Mesenchymal stem cell (in vitro differentiated cells and primary cell): ENCODE data around the gene CHN2.
"Not testable (repeated sequence)": the region's sequence is repeated elsewhere in the genome, so short reads cannot be mapped to it uniquely, and the experiment has no call there.

ENCODE experiments used
- DNase-seq: peaks from one replicate; pipeline ENCODE4 v3.0.0-alpha.2; 2013
- H2AFZ ChIP-seq: one replicate; pipeline ENCODE4 v1.6.1; 2013; ENCODE audit warnings: low read depth, mild to moderate bottlenecking, control low read depth, inconsistent platforms, low read length, moderate library complexity
- H2AK5ac ChIP-seq: 2 replicates; pipeline ENCODE4 v1.6.1; 2013; ENCODE audit warnings: low read length, moderate library complexity, mild to moderate bottlenecking, inconsistent platforms; ENCODE audit not compliant: severe bottlenecking
- H2BK120ac ChIP-seq: one replicate; pipeline ENCODE4 v1.6.1; 2013; ENCODE audit warnings: low read depth, mild to moderate bottlenecking, inconsistent platforms, low read length, moderate library complexity
- H2BK12ac ChIP-seq, 2 experiments: one replicate each; pipeline ENCODE4 v1.6.1; 2013; ENCODE audit warnings: inconsistent platforms in 2 of 2, low read length in 2 of 2, mild to moderate bottlenecking in 2 of 2, moderate library complexity in 2 of 2, control low read depth in 1 of 2
- H2BK15ac ChIP-seq: one replicate; pipeline ENCODE4 v1.6.1; 2013; ENCODE audit warnings: mild to moderate bottlenecking, low read depth, inconsistent platforms; ENCODE audit not compliant: poor library complexity, severe bottlenecking
- H2BK5ac ChIP-seq: 2 replicates; pipeline ENCODE4 v1.6.1; 2013; ENCODE audit warnings: low read depth, mild to moderate bottlenecking, low read length, control low read depth, inconsistent platforms; ENCODE audit not compliant: poor library complexity, severe bottlenecking
- H3K14ac ChIP-seq, 2 experiments: one replicate each; pipeline ENCODE4 v1.6.1; 2013; ENCODE audit warnings: inconsistent platforms in 2 of 2, low read length in 2 of 2, control low read depth in 1 of 2, mild to moderate bottlenecking in 1 of 2, moderate library complexity in 1 of 2
- H3K18ac ChIP-seq, 2 experiments: one replicate each; pipeline ENCODE4 v1.6.1; 2013; ENCODE audit warnings: inconsistent platforms in 2 of 2, low read length in 2 of 2, control low read depth in 1 of 2, low read depth in 1 of 2, mild to moderate bottlenecking in 1 of 2
- H3K23ac ChIP-seq, 2 experiments: one replicate each; pipeline ENCODE4 v1.6.1; 2013; ENCODE audit warnings: inconsistent platforms in 2 of 2, low read length in 2 of 2, mild to moderate bottlenecking in 2 of 2, moderate library complexity in 2 of 2, control low read depth in 1 of 2
- H3K27ac ChIP-seq: 2 replicates; pipeline ENCODE4 v1.5.1; 2013; ENCODE audit warnings: mild to moderate bottlenecking, moderate library complexity, low read length, control low read depth, inconsistent platforms; ENCODE audit not compliant: poor library complexity, severe bottlenecking
- H3K27me3 ChIP-seq, 2 experiments: 2 replicates each; pipeline versions ENCODE4 v1.6.1 to v1.7.0; 2013; ENCODE audit warnings: low read length in 2 of 2, mild to moderate bottlenecking in 2 of 2, moderate library complexity in 2 of 2, control low read depth in 1 of 2, inconsistent platforms in 1 of 2; ENCODE audit not compliant: control insufficient read depth in 1 of 2, insufficient read depth in 1 of 2
- H3K36me3 ChIP-seq, 2 experiments: 2 replicates each; pipeline versions ENCODE4 v1.6.1 to v1.7.0; 2013; ENCODE audit warnings: low read length in 2 of 2, control low read depth in 1 of 2, inconsistent platforms in 1 of 2, low read depth in 1 of 2, mild to moderate bottlenecking in 1 of 2; ENCODE audit not compliant: insufficient read depth in 2 of 2, control insufficient read depth in 1 of 2
- H3K4ac ChIP-seq, 2 experiments: one replicate each; pipeline ENCODE4 v1.6.1; 2013; ENCODE audit warnings: inconsistent platforms in 2 of 2, low read length in 2 of 2, mild to moderate bottlenecking in 2 of 2, moderate library complexity in 2 of 2, control low read depth in 1 of 2, low read depth in 1 of 2
- H3K4me1 ChIP-seq: 2 replicates; pipeline ENCODE4 v1.6.1; 2013; ENCODE audit warnings: low read depth, low read length, control low read depth; ENCODE audit not compliant: control insufficient read depth, insufficient read depth
- H3K4me2 ChIP-seq: 2 replicates; pipeline ENCODE4 v1.6.1; 2013; ENCODE audit warnings: low read length, mild to moderate bottlenecking, inconsistent platforms; ENCODE audit not compliant: poor library complexity, severe bottlenecking
- H3K4me3 ChIP-seq, 2 experiments: 2 replicates each; pipeline versions ENCODE4 v1.5.1 to v1.7.0; 2013; ENCODE audit warnings: low read length in 2 of 2, mild to moderate bottlenecking in 2 of 2, control low read depth in 1 of 2, low read depth in 1 of 2; ENCODE audit not compliant: insufficient read depth in 1 of 2
- H3K79me1 ChIP-seq: replicated peaks from 2 replicates; pipeline ENCODE4 v1.6.1; 2013; ENCODE audit warnings: mild to moderate bottlenecking, control low read depth, low read length, inconsistent platforms; ENCODE audit not compliant: poor library complexity, severe bottlenecking
- H3K9ac ChIP-seq: 2 replicates; pipeline ENCODE4 v1.7.0; 2013; ENCODE audit warnings: mild to moderate bottlenecking, low read length, moderate library complexity
- H3K9me3 ChIP-seq: 2 replicates; pipeline ENCODE4 v1.7.0; 2013; ENCODE audit warnings: mild to moderate bottlenecking, low read length; ENCODE audit not compliant: control insufficient read depth
- H4K8ac ChIP-seq: one replicate; pipeline ENCODE4 v1.6.1; 2013; ENCODE audit warnings: inconsistent platforms, mild to moderate bottlenecking, low read length, moderate library complexity
- H4K91ac ChIP-seq: one replicate; pipeline ENCODE4 v1.6.1; 2013; ENCODE audit warnings: mild to moderate bottlenecking, low read length, inconsistent platforms
- WGBS: methylation state at CpG from one replicate; pipeline ENCODE4 v1.1.7; 2013; ENCODE audit warnings: mixed read lengths; 5-methylcytosine and 5-hydroxymethylcytosine counted together

The CHN2 gene

GRCh38 chr7:29256693-29257002 lies 62.1 kb downstream of the CHN2 start:
- Histone ChIP-seq H3K4me3 (no peak overlapping the region), H3K4me2 (no peak overlapping the region), H4K91ac (no peak overlapping the region), H3K4ac (no peak overlapping the region), H3K36me3 (no peaks in the 10 kb centered on the region), H3K23ac (no peak overlapping the region), H2BK120ac (no peak overlapping the region), H4K8ac (no peak overlapping the region), H3K14ac (no peak overlapping the region), H2BK12ac (no peak overlapping the region), H3K18ac (no peak overlapping the region), H3K27ac (no peak overlapping the region), H3K9ac (no peak overlapping the region), H3K79me1 (no peaks in the 10 kb centered on the region), H3K27me3 (peaks cover 6 to 7% of the 10 kb centered on the region in 2 experiments), H2BK15ac (no peak overlapping the region), H3K9me3 (no peaks in the 10 kb centered on the region), H2AFZ (no peak overlapping the region), H2AK5ac (no peak overlapping the region), H3K4me1 (no peaks in the 10 kb centered on the region), H2BK5ac (no peak overlapping the region)
- no peak for DNase-seq
- WGBS: 98% methylated on average over 4 of the region's 5 CpGs

- no peak overlapping the region for H4K91ac ChIP-seq
- no peak overlapping the region for H3K4ac ChIP-seq
- no peak overlapping the region for H3K14ac ChIP-seq
- H3K27me3 ChIP-seq: peaks cover 6 to 7% of the 10 kb centered on the region in 2 experiments
- no peak overlapping the region for H3K9ac ChIP-seq
- no peak overlapping the region for H2BK5ac ChIP-seq
- H2BK12ac ChIP-seq: no peak overlapping the region
- H3K4me3 ChIP-seq: no peak overlapping the region
- no peak overlapping the region for H2BK120ac ChIP-seq
- H3K4me1 ChIP-seq: no peaks in the 10 kb centered on the region
- no peak overlapping the region for H3K27ac ChIP-seq
- no peaks in the 10 kb centered on the region for H3K36me3 ChIP-seq
- H3K9me3 ChIP-seq: no peaks in the 10 kb centered on the region
- H2AK5ac ChIP-seq: no peak overlapping the region
- H3K18ac ChIP-seq: no peak overlapping the region
- no peak for DNase-seq
- H3K23ac ChIP-seq: no peak overlapping the region
- H3K79me1 ChIP-seq: no peaks in the 10 kb centered on the region
- 86% methylated on average over 2 of the region's 3 CpGs for WGBS
- H2AFZ ChIP-seq: no peak overlapping the region
- no peak overlapping the region for H2BK15ac ChIP-seq
- no peak overlapping the region for H3K4me2 ChIP-seq
- no peak overlapping the region for H4K8ac ChIP-seq
These were observed 64.4 kb downstream of the CHN2 start for GRCh38 chr7:29258951-29259350.

- Histone ChIP-seq H3K4ac (no peak overlapping the region), H2AFZ (no peak overlapping the region), H3K23ac (no peak overlapping the region), H3K27ac (no peak overlapping the region), H3K14ac (no peak overlapping the region), H3K9me3 (no peaks in the 10 kb centered on the region), H4K8ac (no peak overlapping the region), H3K27me3 (peaks cover 0 to 6% of the 10 kb centered on the region in 2 experiments), H2BK5ac (no peak overlapping the region), H2BK120ac (no peak overlapping the region), H4K91ac (no peak overlapping the region), H3K36me3 (no peaks in the 10 kb centered on the region), H3K79me1 (no peaks in the 10 kb centered on the region), H2BK15ac (no peak overlapping the region), H3K4me2 (no peak overlapping the region), H3K4me3 (no peak overlapping the region), H3K4me1 (no peaks in the 10 kb centered on the region), H2AK5ac (no peak overlapping the region), H3K9ac (no peak overlapping the region), H2BK12ac (no peak overlapping the region), H3K18ac (no peak overlapping the region)
- WGBS: no CpG with 5 or more reads among the region's 2 CpGs
- DNase-seq: no peak
These were observed 67.8 kb downstream of the CHN2 start for GRCh38 chr7:29262191-29262917.

- H2AK5ac ChIP-seq, H3K23ac ChIP-seq, H3K9ac ChIP-seq, H3K4ac ChIP-seq, H2BK15ac ChIP-seq, H4K91ac ChIP-seq, H3K27ac ChIP-seq, H2BK12ac ChIP-seq, H3K18ac ChIP-seq, H2BK5ac ChIP-seq, H3K9me3 ChIP-seq, H3K4me2 ChIP-seq, H3K36me3 ChIP-seq, H3K79me1 ChIP-seq, H3K4me1 ChIP-seq, DNase-seq, H3K4me3 ChIP-seq, H4K8ac ChIP-seq, H3K27me3 ChIP-seq, H2BK120ac ChIP-seq, H2AFZ ChIP-seq, H3K14ac ChIP-seq: not testable (repeated sequence)
- 99% methylated on average over 35 of the region's 44 CpGs for whole genome bisulfite sequencing
These were observed 69.1 kb downstream of the CHN2 start for GRCh38 chr7:29263601-29264207.
